GM10248 (cell line): ENCODE measurements around the gene RLF.

ENCODE experiments used
- CTCF ChIA-PET: fragments of 300-600 bp; sonication (Branson Sonifier 250); formaldehyde crosslinking; extraction: SDS; loops from one replicate; lab custom pipeline; 2021; ENCODE audit warnings: antibody characterized with exemption; lab: Yijun Ruan, JAX
- POLR2A ChIA-PET: fragments of 350-650 bp; sonication (Branson Sonifier 250); formaldehyde crosslinking; extraction: SDS; loops from one replicate; lab custom pipeline; 2020; ENCODE audit warnings: antibody characterized with exemption; lab: Yijun Ruan, JAX
- DNase-seq: peaks from one replicate; pipeline ENCODE4 v3.0.0; 2012; ENCODE audit errors: extremely low spot score
- TF ChIP-seq, protein P1 (sequence below): IDR thresholded peaks from 2 replicates; pipeline ENCODE4 v1.5.1; 2012; ENCODE audit warnings: mild to moderate bottlenecking, low read depth; ENCODE audit errors: extremely low read depth, missing control alignments, control extremely low read depth

The RLF gene

DNA sequence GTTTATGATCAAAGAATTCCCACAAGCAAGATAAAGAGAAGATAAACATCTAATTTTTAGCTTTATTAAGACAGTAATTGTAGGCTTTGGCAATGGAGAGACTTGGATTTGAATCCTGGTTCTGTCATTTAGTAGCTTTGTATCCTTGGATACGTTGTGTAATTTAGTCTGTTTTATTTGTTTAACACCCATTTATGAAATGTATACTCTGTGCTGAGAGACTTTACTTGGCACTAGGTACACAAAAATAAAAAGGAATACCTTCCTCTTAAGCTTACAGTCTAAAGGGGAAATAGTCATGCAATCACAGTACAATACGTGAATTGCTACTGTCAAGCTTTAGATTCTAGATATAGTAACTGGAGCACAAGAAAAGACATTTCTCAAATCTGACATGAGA is 120.7 kb downstream of the RLF start:
- ChIA-PET POLR2A (interaction anchor here (0.5 kb wide), 1 partner anchor 58 kb away, joined by 3 read pairs; no protein-coding TSS in a partner anchor), CTCF (interaction anchor here (0.9 to 3.4 kb wide), 13 partner anchors 9 to 138 kb away, joined by 3 to 13 read pairs (median 4); no protein-coding TSS in a partner anchor)
- DNase-seq, result no peak
- TF ChIP-seq, protein P1, sequence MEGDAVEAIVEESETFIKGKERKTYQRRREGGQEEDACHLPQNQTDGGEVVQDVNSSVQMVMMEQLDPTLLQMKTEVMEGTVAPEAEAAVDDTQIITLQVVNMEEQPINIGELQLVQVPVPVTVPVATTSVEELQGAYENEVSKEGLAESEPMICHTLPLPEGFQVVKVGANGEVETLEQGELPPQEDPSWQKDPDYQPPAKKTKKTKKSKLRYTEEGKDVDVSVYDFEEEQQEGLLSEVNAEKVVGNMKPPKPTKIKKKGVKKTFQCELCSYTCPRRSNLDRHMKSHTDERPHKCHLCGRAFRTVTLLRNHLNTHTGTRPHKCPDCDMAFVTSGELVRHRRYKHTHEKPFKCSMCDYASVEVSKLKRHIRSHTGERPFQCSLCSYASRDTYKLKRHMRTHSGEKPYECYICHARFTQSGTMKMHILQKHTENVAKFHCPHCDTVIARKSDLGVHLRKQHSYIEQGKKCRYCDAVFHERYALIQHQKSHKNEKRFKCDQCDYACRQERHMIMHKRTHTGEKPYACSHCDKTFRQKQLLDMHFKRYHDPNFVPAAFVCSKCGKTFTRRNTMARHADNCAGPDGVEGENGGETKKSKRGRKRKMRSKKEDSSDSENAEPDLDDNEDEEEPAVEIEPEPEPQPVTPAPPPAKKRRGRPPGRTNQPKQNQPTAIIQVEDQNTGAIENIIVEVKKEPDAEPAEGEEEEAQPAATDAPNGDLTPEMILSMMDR, result no peak
